Head of caudate nucleus (tissue), 42 donors: ENCODE results near the gene VILL.
"Not testable (repeated sequence)": the region's sequence is repeated elsewhere in the genome, so short reads cannot be mapped to it uniquely, and the experiment has no call there.

ENCODE experiments used
- DNase-seq, 42 donors: peaks; one replicate each; pipeline versions ENCODE4 v3.0.0 to v3.0.0-alpha.2; 2020 to 2021; ENCODE audit warnings: mixed read lengths in 7 of 42
- intact Hi-C: fragments of 100-400 bp; cut with DNase I; formaldehyde crosslinking; loops from one replicate; pipeline ENCODE4 v1.15.0; 2022

Gene VILL

DNA sequence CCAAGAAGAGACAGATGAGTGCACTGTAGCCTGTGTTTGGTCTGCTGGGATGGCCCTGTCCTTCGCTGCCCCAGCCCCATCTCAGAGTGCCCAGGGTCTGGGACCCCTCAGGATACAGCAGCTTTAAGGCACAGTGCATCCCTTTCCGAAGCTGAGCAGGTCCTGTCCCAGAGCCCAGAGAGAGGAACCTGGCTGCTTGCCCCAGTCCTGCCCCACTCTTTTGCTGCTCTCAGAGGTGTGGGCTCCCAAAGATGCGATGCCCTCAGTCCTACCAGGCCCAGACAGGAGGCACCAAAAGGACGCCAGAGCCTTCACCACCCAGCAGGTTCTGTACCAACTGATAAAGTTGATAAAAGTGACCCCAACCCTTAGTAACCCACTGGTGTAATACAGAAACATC, 30.6 kb downstream of the VILL start:
- intact Hi-C loops = no loop called here

GRCh38 chr3:38022301-38022700, 31.7 kb downstream of the VILL start:
- DNase-seq = no peak
- intact Hi-C loops = no loop called here

More for the DNA sequence above, 30.6 kb downstream of the VILL start:
- peak in 1 of 42 donors; percentile 27 for DNase-seq

- intact Hi-C loops = no loop called here
- peak in 2 of 42 donors; percentile 12 to 25 for DNase-seq
Measured at GRCh38 chr3:38022896-38023709, 32.5 kb downstream of the VILL start.

- no peak for DNase-seq
- intact Hi-C loops = no loop called here
Measured at GRCh38 chr3:38026856-38027255, 36.3 kb downstream of the VILL start.

GRCh38 chr3:38027466-38028465, 37.2 kb downstream of the VILL start:
- no peak for DNase-seq
- intact Hi-C loops = no loop called here

DNA sequence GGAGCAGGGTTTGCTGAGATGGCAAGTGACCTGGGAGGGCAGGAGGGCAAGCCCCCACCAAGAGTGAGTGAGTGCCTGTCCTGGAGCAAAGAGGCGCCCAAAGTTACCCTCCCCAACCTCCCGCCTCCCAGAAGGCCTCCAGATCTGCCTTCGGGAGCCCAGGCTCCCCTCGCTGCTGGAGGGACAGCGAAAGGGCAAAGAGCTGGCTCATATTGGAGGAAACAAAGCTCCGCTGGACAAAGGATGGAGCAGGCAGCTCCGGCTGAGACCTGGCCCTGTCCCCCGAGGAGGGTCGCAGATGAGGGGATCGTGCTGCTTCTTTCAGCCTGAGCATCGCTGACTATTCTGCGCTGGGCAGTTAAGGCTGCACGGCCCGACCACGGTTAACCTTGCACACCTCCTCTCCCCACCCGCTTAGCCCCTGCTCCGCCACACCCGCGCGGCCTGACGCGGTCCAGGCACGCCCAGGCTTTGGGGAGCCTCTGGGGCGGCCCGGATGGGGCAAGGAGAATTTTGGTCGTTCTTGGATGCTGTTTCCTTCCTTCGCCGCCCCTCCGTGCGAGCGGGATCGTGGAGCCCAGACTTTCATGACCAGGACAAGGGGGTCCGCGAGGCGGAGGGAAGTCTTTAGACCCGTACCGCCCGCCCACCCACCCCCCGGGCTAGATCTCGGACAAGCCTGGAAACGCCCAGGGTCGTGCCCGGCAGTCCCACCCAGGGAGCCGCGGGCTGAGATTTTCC, 38.2 kb downstream of the VILL start:
- no peak for DNase-seq
- intact Hi-C loops = no loop called here

DNA sequence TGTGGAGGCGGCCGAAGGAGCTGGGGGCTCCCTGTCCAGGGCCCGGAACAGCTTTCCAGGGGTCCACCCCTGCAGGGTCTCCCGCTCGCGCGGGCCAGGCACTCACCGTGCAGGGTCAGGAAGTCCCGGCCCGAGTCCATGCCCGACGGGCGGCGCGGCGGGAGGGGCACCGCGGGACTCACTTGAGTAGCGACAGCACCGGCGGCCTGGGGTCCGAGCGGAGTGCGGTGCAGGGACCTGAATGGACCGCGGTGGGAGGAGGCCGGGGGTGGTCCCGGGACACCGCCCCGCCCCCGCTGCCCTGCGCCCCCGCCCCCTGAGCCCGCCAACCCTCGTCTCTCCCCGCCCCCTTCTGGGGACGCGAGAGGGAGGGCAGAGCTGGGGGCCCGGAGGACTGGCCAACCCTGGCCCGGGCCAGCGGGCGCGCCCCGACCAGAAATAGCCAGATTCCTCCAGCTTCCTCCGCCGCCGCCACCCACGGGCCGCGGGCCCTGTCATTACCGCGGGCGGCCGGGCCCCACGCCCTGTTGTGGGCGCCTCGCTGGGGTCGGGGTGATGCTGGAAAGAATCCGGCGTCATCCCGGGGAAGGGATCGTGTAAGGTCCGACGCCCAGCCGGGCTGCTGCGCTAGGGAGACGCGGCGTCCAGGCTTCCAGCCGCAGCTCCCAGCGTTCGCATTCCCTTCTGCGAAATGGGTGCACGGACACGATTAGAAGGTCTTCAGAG, 39.0 kb downstream of the VILL start, which contains the start of gene PLCD1:
Gene PLCD1, minus strand, starts transcription at position 243 of the 726 bp plus-strand sequence. Its CDS starts 103 bp downstream, at position 140.
- DNase-seq = peak in 38 of 42 donors; percentile 27 to 78 (median 60)
- intact Hi-C loops = no loop called here

GRCh38 chr3:38030126-38031021, 39.8 kb downstream of the VILL start:
- intact Hi-C loops = no loop called here
- no peak for DNase-seq

DNA sequence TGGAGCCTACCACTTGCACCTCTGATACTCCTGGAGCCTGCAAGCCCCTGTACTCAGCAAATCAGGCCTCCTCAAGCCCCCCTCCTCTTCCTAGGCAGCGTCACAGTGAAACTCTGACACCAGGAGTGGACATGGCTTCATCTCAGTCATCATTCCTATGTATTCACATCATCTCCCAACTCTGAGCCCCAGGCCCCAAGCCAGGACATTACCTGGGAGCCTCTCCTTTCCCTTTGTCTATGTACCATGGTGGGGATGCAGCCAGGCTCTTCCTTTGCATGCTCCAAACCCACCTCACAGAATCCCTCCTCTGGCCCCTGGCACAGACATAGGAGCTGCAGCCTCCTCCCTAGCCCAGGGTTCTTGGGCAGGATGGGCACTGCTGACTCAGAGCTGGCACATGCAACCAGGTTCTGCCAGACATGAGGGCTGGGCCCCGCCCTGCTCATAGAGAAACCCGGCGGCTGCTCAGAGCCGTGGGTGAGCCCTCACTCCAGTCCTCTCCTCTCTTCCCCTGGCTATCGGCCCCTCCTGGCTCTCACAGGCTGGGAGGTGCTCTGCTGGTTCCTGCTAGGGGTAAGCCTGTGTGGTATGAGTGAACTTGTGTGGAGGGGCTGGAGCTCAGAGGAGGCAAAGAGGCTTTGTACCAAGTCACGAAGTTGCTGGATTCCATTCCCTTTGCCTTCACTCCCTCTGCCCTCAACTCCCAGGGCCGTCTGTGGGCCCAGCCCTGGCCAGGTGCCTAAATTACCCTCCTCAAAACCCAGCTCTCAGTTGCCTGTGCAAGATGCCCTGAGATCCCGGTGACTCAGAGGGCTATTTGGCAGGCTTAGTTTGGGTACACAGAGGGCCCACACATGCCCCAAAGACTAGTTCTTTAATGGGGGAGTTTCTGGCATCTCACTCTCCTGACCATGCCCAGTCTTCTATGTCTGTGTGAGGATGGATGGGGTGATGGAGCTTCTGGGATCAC, 40.7 kb downstream of the VILL start:
- DNase-seq = peak in 7 of 42 donors; percentile 22 to 81 (median 49)
- intact Hi-C loops = no loop called here

- DNase-seq = no peak
- intact Hi-C loops = no loop called here
Measured at GRCh38 chr3:38032328-38032865, 41.8 kb downstream of the VILL start.

- intact Hi-C loops, DNase-seq: not testable (repeated sequence)
Measured at GRCh38 chr3:38033586-38033985, 43.0 kb downstream of the VILL start.

GRCh38 chr3:38034335-38034734, 43.7 kb downstream of the VILL start:
- DNase-seq, intact Hi-C loops: not testable (repeated sequence)

DNA sequence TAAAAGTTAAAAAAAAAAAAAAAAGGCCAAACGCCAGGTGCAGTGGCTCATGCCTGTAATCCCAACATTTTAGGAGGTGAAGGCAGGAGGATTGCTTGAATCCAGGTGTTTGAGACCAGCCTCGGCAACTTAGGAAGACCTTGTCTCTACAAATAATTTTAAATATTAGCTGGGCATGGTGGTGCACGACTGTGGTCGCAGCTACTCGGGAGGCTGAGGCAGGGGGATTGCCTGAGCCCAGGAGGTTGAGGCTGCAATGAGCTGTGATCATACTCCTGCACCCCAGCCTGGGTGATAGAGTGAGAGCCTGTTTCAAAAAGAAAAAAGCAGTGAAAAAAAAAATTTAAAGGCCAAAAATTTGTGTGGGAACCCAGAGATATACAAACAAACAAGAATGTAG, 45.7 kb downstream of the VILL start:
- no peak for DNase-seq
- intact Hi-C loops = no loop called here

- intact Hi-C loops = no loop called here
- DNase-seq = no peak
Measured at GRCh38 chr3:38036906-38037305, 46.3 kb downstream of the VILL start.

GRCh38 chr3:38038447-38038911, 47.9 kb downstream of the VILL start:
- DNase-seq = no peak
- intact Hi-C loops = no loop called here
